OCI-LY7 (cell line): ENCODE measurements around the gene DEPDC1B. TPM values are rescaled to one million over a fixed set of nuclear protein-coding genes. Genes with fewer than 3 reads are reported as not detected.

Source experiments
- BruUV-seq: library from RNA; stranded (reverse); fragments of 400-500 nt; replicated peaks from 2 replicates; lab custom pipeline; 2021; lab: Mats Ljungman, UMichigan
- CTCF ChIA-PET: fragments of 300-600 bp; sonication (Branson Sonifier 250); formaldehyde crosslinking; loops from one replicate; lab custom pipeline; 2022; ENCODE audit warnings: antibody characterized with exemption; ENCODE audit not compliant: unreplicated experiment; lab: Charles Lee
- POLR2A ChIA-PET: fragments of 300-600 bp; sonication (Branson Sonifier 250); formaldehyde crosslinking; loops from one replicate; lab custom pipeline; 2022; ENCODE audit warnings: antibody characterized with exemption; lab: Charles Lee
- DNase-seq: peaks from one replicate; pipeline ENCODE4 v3.0.0-alpha.2; 2015; ENCODE audit warnings: low spot score
- H2AFZ ChIP-seq: fragments of 200-600 bp; sonication (generic), shearing (Covaris generic); 2 replicates; pipeline ENCODE4 v1.6.1; 2014; ENCODE audit warnings: mild to moderate bottlenecking, antibody characterized with exemption, low read length, moderate library complexity
- H3K27ac ChIP-seq: fragments of 200-600 bp; sonication (generic); 2 replicates; pipeline ENCODE4 v1.5.1; 2014; ENCODE audit warnings: mixed run types, low read depth, mild to moderate bottlenecking, moderate library complexity, low read length, inconsistent platforms; ENCODE audit not compliant: poor library complexity, severe bottlenecking
- H3K36me3 ChIP-seq: fragments of 200-600 bp; sonication (generic); 2 replicates; pipeline ENCODE4 v1.6.1; 2014; ENCODE audit warnings: mild to moderate bottlenecking, antibody characterized with exemption, low read length, moderate library complexity, mixed read lengths; ENCODE audit not compliant: insufficient read depth
- H3K4me1 ChIP-seq: fragments of 200-600 bp; sonication (generic); 2 replicates; pipeline ENCODE4 v1.5.1; 2014; ENCODE audit warnings: mild to moderate bottlenecking, low read length; ENCODE audit not compliant: insufficient read depth, poor library complexity, severe bottlenecking
- H3K4me2 ChIP-seq: fragments of 200-600 bp; sonication (generic); 2 replicates; pipeline ENCODE4 v1.6.1; 2014; ENCODE audit warnings: mild to moderate bottlenecking, low read length
- H3K4me3 ChIP-seq: fragments of 200-600 bp; sonication (generic); 2 replicates; pipeline ENCODE4 v1.5.1; 2014; ENCODE audit warnings: mild to moderate bottlenecking, low read depth, low read length; ENCODE audit not compliant: poor library complexity, severe bottlenecking
- H3K79me2 ChIP-seq: fragments of 200-600 bp; sonication (generic); 2 replicates; pipeline ENCODE4 v1.6.1; 2016; ENCODE audit warnings: low read depth, mild to moderate bottlenecking, low read length, moderate library complexity, mixed read lengths; ENCODE audit not compliant: insufficient read depth
- H3K9me2 ChIP-seq: fragments of 200-600 bp; sonication (generic); 2 replicates; pipeline ENCODE4 v1.6.1; 2016; ENCODE audit warnings: mild to moderate bottlenecking, low read length, mixed read lengths; ENCODE audit not compliant: insufficient read depth
- H3K9me3 ChIP-seq: fragments of 200-600 bp; sonication (generic); 2 replicates; pipeline ENCODE4 v1.6.1; 2014; ENCODE audit warnings: mild to moderate bottlenecking, mixed run types, low read length, mixed read lengths
- H4K20me1 ChIP-seq: fragments of 200-600 bp; sonication (generic); 2 replicates; pipeline ENCODE4 v1.6.1; 2014; ENCODE audit warnings: mild to moderate bottlenecking, antibody characterized with exemption, low read length, moderate library complexity, mixed read lengths; ENCODE audit not compliant: insufficient read depth
- EZH2phosphoT487 ChIP-seq: fragments of 200-600 bp; sonication (generic); IDR thresholded peaks from 2 replicates; pipeline ENCODE4 v1.6.1; 2018; ENCODE audit warnings: low read depth, borderline replicate concordance, mild to moderate bottlenecking, mixed run types, antibody characterized with exemption, low read length, moderate library complexity, mixed read lengths
- intact Hi-C: fragments of 100-400 bp; cut with micrococcal nuclease; formaldehyde crosslinking; loops from one replicate; pipeline ENCODE4 v1.10.0; 2022; ENCODE audit not compliant: unreplicated experiment
- total RNA-seq, 2 experiments: library from RNA; depleted of rRNA in 1 of 2; stranded (reverse); fragments of >200 nt in 1 of 2; shearing (Covaris generic) in 1 of 2; gene quantifications; 2 replicates each; pipeline ENCODE4 v1.2.3, GENCODE V29; 2014 to 2022
- TF ChIP-seq, protein P1 (sequence below): fragments of 200-600 bp; sonication (generic); conservative IDR thresholded peaks from 2 replicates; pipeline ENCODE4 v1.5.1; 2014; ENCODE audit warnings: mild to moderate bottlenecking, antibody characterized with exemption, low read length, moderate library complexity, mixed read lengths

The DEPDC1B gene
- total RNA-seq, 2 experiments from 2014 or later, result 43.7 to 47.6 TPM

GRCh38 chr5:60672693-60673264, 27.2 kb downstream of the DEPDC1B start:
- Histone ChIP-seq H3K4me3 (no peak overlapping the region), H3K4me1 (no peaks in the 10 kb centered on the region), H3K9me2 (no peaks in the 10 kb centered on the region), H3K27ac (no peak overlapping the region), H2AFZ (no peak overlapping the region), H3K4me2 (no peak overlapping the region), H4K20me1 (no peaks in the 10 kb centered on the region), H3K79me2 (peaks cover 32% of the 10 kb centered on the region; the same call in 1 of the 2 replicates), H3K36me3 (peaks cover 7% of the 10 kb centered on the region), H3K9me3 (no peaks in the 10 kb centered on the region)
- BruUV-seq, result no TSS peak
- CTCF ChIA-PET, result no interaction called here
- TF ChIP-seq EZH2phosphoT487, result no peak
- TF ChIP-seq, protein P1, sequence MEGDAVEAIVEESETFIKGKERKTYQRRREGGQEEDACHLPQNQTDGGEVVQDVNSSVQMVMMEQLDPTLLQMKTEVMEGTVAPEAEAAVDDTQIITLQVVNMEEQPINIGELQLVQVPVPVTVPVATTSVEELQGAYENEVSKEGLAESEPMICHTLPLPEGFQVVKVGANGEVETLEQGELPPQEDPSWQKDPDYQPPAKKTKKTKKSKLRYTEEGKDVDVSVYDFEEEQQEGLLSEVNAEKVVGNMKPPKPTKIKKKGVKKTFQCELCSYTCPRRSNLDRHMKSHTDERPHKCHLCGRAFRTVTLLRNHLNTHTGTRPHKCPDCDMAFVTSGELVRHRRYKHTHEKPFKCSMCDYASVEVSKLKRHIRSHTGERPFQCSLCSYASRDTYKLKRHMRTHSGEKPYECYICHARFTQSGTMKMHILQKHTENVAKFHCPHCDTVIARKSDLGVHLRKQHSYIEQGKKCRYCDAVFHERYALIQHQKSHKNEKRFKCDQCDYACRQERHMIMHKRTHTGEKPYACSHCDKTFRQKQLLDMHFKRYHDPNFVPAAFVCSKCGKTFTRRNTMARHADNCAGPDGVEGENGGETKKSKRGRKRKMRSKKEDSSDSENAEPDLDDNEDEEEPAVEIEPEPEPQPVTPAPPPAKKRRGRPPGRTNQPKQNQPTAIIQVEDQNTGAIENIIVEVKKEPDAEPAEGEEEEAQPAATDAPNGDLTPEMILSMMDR, result no peak
- intact Hi-C loops, result loop anchor here (10.0 kb wide), 1 partner anchor 868 kb away; no protein-coding TSS in a partner anchor
- POLR2A ChIA-PET, result interaction anchor here (0.7 to 1.5 kb wide), 2 partner anchors 12 to 733 kb away, joined by 3 to 9 read pairs; no protein-coding TSS in a partner anchor
- no peak for DNase-seq

GRCh38 chr5:60671899-60672692, 27.9 kb downstream of the DEPDC1B start:
- ChIA-PET CTCF (no interaction called here), POLR2A (interaction anchor here (0.7 kb wide), 1 partner anchor 732 kb away, joined by 3 read pairs; no protein-coding TSS in a partner anchor)
- Histone ChIP-seq H3K9me2 (no peaks in the 10 kb centered on the region), H3K36me3 (peaks cover 7% of the 10 kb centered on the region), H3K4me3 (no peak overlapping the region), H3K79me2 (peaks cover 26% of the 10 kb centered on the region; the same call in 1 of the 2 replicates), H3K4me1 (no peaks in the 10 kb centered on the region), H3K9me3 (no peaks in the 10 kb centered on the region), H2AFZ (no peak overlapping the region), H3K4me2 (no peak overlapping the region), H3K27ac (no peak overlapping the region), H4K20me1 (no peaks in the 10 kb centered on the region)
- intact Hi-C loops, result loop anchor here (10.0 kb wide), 1 partner anchor 867 kb away; no protein-coding TSS in a partner anchor
- BruUV-seq, result no TSS peak
- DNase-seq, result no peak
- TF ChIP-seq EZH2phosphoT487, result no peak
- TF ChIP-seq, protein P1, result no peak
